ENCODE measurements around the gene XBP1. TPM values are rescaled to one million over a fixed set of nuclear protein-coding genes. Genes with fewer than 3 reads are reported as not detected.

Gene XBP1
- total and polyA plus RNA-seq, 2 of the 13 experiments (the other 11 are each of a cell fraction or from before 2014, with no cell fraction given) = 416 to 427 TPM

DNA sequence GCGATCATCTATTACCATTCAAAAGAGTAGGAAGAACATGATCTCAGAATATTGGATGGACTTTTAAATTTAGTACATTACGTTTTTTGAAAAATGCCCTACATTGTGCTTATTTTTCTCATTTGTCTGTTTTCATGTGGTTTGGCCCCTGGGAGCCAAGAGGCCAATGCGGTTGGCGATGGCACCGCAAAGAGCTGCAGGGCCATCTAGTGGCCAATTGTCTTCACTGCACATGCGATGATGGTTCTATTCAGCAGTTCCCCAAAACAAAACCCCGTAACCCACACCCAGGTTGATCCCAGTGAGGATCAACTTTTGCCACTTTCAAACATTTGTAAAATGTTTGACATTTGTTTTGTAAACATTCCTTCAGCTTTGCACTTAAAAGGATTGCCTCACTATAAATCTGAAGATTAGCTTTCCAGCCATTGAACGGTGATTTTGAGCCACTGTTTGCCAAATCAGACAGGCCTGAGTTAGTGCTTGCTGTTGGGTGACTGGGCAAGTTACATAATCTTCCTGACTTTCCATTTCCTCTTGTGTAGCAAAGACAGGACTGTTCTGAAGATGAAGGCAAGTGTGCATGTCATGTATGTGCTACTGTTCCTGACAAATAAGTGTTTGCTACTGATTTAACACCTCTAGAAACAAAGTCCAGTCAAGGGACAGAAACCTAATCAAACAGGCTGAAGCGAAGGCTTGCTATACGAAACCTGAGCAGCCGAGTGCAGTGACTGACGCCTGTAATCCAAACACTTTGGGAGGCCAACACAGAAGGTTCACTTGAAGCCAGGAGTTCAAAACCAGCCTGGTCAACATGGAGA is 29.2 kb upstream of the XBP1 start (continued):
- TF ChIP-seq ZNF589 (CRISPR knock-in tag; conservative IDR thresholded peaks at IDR 0.05) (no peak), ZNF124 (CRISPR knock-in tag; IDR thresholded peaks at IDR 0.05) (no peak), PRMT3 (CRISPR knock-in tag; IDR thresholded peaks at IDR 0.05; ENCODE audit: borderline replicate concordance, low read depth) (no peak), ZNF891 (CRISPR knock-in tag; IDR thresholded peaks at IDR 0.05) (no peak), ZKSCAN5 (CRISPR knock-in tag; IDR thresholded peaks at IDR 0.05) (no peak), HOXA5 (CRISPR knock-in tag; IDR thresholded peaks at IDR 0.05) (no peak; the same call in 1 of the 2 replicates), KDM6A (CRISPR knock-in tag; IDR thresholded peaks at IDR 0.05; ENCODE audit: low read depth) (0 out of 2 replicates have a peak, but pooled peaks have one; percentile 36), CCAR2 (optimal IDR thresholded peaks at IDR 0.05; ENCODE audit: low read depth, low read length) (no peak), ZNF614 (CRISPR knock-in tag; IDR thresholded peaks at IDR 0.05; ENCODE audit: borderline replicate concordance) (peak; percentile 53; the same call in 1 of the 2 replicates), HMGA1 (CRISPR knock-in tag; conservative IDR thresholded peaks at IDR 0.05) (no peak), ZFP37 (CRISPR knock-in tag; IDR thresholded peaks at IDR 0.05; ENCODE audit: borderline replicate concordance) (no peak), YY1 (IDR thresholded peaks at IDR 0.05; ENCODE audit: insufficient read depth, insufficient replicate concordance, low read depth, low read length) (peak; percentile 15)
- TF ChIP-seq, protein P1, sequence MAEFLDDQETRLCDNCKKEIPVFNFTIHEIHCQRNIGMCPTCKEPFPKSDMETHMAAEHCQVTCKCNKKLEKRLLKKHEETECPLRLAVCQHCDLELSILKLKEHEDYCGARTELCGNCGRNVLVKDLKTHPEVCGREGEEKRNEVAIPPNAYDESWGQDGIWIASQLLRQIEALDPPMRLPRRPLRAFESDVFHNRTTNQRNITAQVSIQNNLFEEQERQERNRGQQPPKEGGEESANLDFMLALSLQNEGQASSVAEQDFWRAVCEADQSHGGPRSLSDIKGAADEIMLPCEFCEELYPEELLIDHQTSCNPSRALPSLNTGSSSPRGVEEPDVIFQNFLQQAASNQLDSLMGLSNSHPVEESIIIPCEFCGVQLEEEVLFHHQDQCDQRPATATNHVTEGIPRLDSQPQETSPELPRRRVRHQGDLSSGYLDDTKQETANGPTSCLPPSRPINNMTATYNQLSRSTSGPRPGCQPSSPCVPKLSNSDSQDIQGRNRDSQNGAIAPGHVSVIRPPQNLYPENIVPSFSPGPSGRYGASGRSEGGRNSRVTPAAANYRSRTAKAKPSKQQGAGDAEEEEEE (CRISPR knock-in tag; IDR thresholded peaks at IDR 0.05; ENCODE audit: borderline replicate concordance) = no peak
- TF ChIP-seq, protein P2, sequence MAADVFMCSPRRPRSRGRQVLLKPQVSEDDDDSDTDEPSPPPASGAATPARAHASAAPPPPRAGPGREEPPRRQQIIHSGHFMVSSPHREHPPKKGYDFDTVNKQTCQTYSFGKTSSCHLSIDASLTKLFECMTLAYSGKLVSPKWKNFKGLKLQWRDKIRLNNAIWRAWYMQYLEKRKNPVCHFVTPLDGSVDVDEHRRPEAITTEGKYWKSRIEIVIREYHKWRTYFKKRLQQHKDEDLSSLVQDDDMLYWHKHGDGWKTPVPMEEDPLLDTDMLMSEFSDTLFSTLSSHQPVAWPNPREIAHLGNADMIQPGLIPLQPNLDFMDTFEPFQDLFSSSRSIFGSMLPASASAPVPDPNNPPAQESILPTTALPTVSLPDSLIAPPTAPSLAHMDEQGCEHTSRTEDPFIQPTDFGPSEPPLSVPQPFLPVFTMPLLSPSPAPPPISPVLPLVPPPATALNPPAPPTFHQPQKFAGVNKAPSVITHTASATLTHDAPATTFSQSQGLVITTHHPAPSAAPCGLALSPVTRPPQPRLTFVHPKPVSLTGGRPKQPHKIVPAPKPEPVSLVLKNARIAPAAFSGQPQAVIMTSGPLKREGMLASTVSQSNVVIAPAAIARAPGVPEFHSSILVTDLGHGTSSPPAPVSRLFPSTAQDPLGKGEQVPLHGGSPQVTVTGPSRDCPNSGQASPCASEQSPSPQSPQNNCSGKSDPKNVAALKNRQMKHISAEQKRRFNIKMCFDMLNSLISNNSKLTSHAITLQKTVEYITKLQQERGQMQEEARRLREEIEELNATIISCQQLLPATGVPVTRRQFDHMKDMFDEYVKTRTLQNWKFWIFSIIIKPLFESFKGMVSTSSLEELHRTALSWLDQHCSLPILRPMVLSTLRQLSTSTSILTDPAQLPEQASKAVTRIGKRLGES (CRISPR knock-in tag; IDR thresholded peaks at IDR 0.05; ENCODE audit: borderline replicate concordance) = no peak
- TF ChIP-seq, protein P3, sequence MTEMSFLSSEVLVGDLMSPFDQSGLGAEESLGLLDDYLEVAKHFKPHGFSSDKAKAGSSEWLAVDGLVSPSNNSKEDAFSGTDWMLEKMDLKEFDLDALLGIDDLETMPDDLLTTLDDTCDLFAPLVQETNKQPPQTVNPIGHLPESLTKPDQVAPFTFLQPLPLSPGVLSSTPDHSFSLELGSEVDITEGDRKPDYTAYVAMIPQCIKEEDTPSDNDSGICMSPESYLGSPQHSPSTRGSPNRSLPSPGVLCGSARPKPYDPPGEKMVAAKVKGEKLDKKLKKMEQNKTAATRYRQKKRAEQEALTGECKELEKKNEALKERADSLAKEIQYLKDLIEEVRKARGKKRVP (CRISPR knock-in tag; IDR thresholded peaks at IDR 0.05) = no peak
- TF ChIP-seq, protein P4, sequence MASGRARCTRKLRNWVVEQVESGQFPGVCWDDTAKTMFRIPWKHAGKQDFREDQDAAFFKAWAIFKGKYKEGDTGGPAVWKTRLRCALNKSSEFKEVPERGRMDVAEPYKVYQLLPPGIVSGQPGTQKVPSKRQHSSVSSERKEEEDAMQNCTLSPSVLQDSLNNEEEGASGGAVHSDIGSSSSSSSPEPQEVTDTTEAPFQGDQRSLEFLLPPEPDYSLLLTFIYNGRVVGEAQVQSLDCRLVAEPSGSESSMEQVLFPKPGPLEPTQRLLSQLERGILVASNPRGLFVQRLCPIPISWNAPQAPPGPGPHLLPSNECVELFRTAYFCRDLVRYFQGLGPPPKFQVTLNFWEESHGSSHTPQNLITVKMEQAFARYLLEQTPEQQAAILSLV (CRISPR knock-in tag; IDR thresholded peaks at IDR 0.05; ENCODE audit: borderline replicate concordance) = no peak
- TF ChIP-seq, protein P5, sequence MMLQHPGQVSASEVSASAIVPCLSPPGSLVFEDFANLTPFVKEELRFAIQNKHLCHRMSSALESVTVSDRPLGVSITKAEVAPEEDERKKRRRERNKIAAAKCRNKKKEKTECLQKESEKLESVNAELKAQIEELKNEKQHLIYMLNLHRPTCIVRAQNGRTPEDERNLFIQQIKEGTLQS (CRISPR knock-in tag; IDR thresholded peaks at IDR 0.05) = no peak
- TF ChIP-seq, protein P6, sequence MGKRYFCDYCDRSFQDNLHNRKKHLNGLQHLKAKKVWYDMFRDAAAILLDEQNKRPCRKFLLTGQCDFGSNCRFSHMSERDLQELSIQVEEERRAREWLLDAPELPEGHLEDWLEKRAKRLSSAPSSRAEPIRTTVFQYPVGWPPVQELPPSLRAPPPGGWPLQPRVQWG (CRISPR knock-in tag; IDR thresholded peaks at IDR 0.05; ENCODE audit: borderline replicate concordance, low read depth) = no peak
- TF ChIP-seq, protein P7, sequence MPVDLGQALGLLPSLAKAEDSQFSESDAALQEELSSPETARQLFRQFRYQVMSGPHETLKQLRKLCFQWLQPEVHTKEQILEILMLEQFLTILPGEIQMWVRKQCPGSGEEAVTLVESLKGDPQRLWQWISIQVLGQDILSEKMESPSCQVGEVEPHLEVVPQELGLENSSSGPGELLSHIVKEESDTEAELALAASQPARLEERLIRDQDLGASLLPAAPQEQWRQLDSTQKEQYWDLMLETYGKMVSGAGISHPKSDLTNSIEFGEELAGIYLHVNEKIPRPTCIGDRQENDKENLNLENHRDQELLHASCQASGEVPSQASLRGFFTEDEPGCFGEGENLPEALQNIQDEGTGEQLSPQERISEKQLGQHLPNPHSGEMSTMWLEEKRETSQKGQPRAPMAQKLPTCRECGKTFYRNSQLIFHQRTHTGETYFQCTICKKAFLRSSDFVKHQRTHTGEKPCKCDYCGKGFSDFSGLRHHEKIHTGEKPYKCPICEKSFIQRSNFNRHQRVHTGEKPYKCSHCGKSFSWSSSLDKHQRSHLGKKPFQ (CRISPR knock-in tag; IDR thresholded peaks at IDR 0.05; ENCODE audit: insufficient replicate concordance) = no peak

All from HepG2 (cell line).